ENCODE data around the gene RPTOR.
"Not testable (repeated sequence)": the region's sequence is repeated elsewhere in the genome, so short reads cannot be mapped to it uniquely, and the experiment has no call there.

The RPTOR gene

GRCh38 chr17:80789356-80789902, 244.8 kb downstream of the RPTOR start:
- DNase-seq, result no peak

- DNase-seq, result no peak
Measured at GRCh38 chr17:80790021-80790765, 245.6 kb downstream of the RPTOR start.

GRCh38 chr17:80790981-80791742, 246.5 kb downstream of the RPTOR start:
- no peak for DNase-seq

GRCh38 chr17:80791758-80792284, 247.2 kb downstream of the RPTOR start:
- DNase-seq, result no peak

- no peak for DNase-seq
Measured at GRCh38 chr17:80792373-80792781, 247.7 kb downstream of the RPTOR start.

- no peak for DNase-seq
Measured at GRCh38 chr17:80793421-80793820, 248.8 kb downstream of the RPTOR start.

- no peak for DNase-seq
Measured at GRCh38 chr17:80793851-80794267, 249.2 kb downstream of the RPTOR start.

- no peak for DNase-seq
Measured at GRCh38 chr17:80794281-80795089, 249.8 kb downstream of the RPTOR start.

- DNase-seq, result no peak
Measured at GRCh38 chr17:80795090-80795580, 250.5 kb downstream of the RPTOR start.

- DNase-seq, result no peak
Measured at GRCh38 chr17:80795754-80796153, 251.1 kb downstream of the RPTOR start.

- no peak for DNase-seq
Measured at GRCh38 chr17:80796430-80796861, 251.8 kb downstream of the RPTOR start.

- DNase-seq, result not testable (repeated sequence)
Measured at GRCh38 chr17:80797222-80797621, 252.6 kb downstream of the RPTOR start.

GRCh38 chr17:80797741-80798594, 253.3 kb downstream of the RPTOR start:
- no peak for DNase-seq

- DNase-seq, result no peak
Measured at GRCh38 chr17:80798595-80799537, 254.2 kb downstream of the RPTOR start.

GRCh38 chr17:80799538-80800480, 255.2 kb downstream of the RPTOR start:
- no peak for DNase-seq

- no peak for DNase-seq
Measured at GRCh38 chr17:80800481-80801391, 256.1 kb downstream of the RPTOR start.

- no peak for DNase-seq
Measured at GRCh38 chr17:80802626-80803450, 258.2 kb downstream of the RPTOR start.

Data from CD4-positive, alpha-beta T cell treated with Interleukin-15 for 1 hour (primary cell).